ENCODE data around the gene DHRS13.

- no peak for TF ChIP-seq CTCF (IDR thresholded peaks at IDR 0.05)
- no peak for TF ChIP-seq EZH2 (IDR thresholded peaks at IDR 0.05; ENCODE audit: borderline replicate concordance, insufficient read depth, low read depth, low read length, poor library complexity, severe bottlenecking)
Observed at GRCh38 chr17:28849281-28849680, 53.6 kb downstream of the DHRS13 start.
